ENCODE data around the gene RSPH10B2. TPM values are rescaled to one million over a fixed set of nuclear protein-coding genes. Genes with fewer than 3 reads are reported as not detected.

The RSPH10B2 gene
- total and polyA plus RNA-seq, 9 of the 15 experiments (the other 6 are each of a cell fraction or from before 2014, with no cell fraction given), result 0.04 to 0.11 (median 0.08) TPM; not detected in 5

GRCh38 chr7:6705959-6706665, 47.8 kb upstream of the RSPH10B2 start (continued):
- TF ChIP-seq ZNF699 (CRISPR knock-in tag; IDR thresholded peaks at IDR 0.05; ENCODE audit: insufficient replicate concordance) (no peak), TAL1 (IDR thresholded peaks at IDR 0.05) (peak; percentile 16; the same call in 1 of the 2 replicates), CGGBP1 (CRISPR knock-in tag; IDR thresholded peaks at IDR 0.05) (no peak), E2F4 (CRISPR knock-in tag; IDR thresholded peaks at IDR 0.05; ENCODE audit: low read depth) (0 out of 2 replicates have a peak, but pooled peaks have one; percentile 34), JUN (IDR thresholded peaks at IDR 0.05; ENCODE audit: borderline replicate concordance, low read depth, low read length) (no peak), JUN (CRISPR knock-in tag; IDR thresholded peaks at IDR 0.05; ENCODE audit: borderline replicate concordance) (no peak), ZFPM2 (CRISPR knock-in tag; IDR thresholded peaks at IDR 0.05) (no peak), ZNF695 (CRISPR knock-in tag; IDR thresholded peaks at IDR 0.05) (no peak), ASH1L (IDR thresholded peaks at IDR 0.05; ENCODE audit: borderline replicate concordance, low read depth, partially characterized antibody) (no peak), STAT5B (CRISPR knock-in tag; IDR thresholded peaks at IDR 0.05) (no peak), THRB (CRISPR knock-in tag; conservative IDR thresholded peaks at IDR 0.05) (no peak), E2F1 (CRISPR knock-in tag; IDR thresholded peaks at IDR 0.05) (no peak), BCL6 (CRISPR knock-in tag; IDR thresholded peaks at IDR 0.05) (no peak), NRF1 (conservative IDR thresholded peaks at IDR 0.05 in 1 of 2, IDR thresholded peaks at IDR 0.05 in 1 of 2) (no peak), ZNF764 (CRISPR knock-in tag; IDR thresholded peaks at IDR 0.05; ENCODE audit: low read depth) (no peak), CCNT2 (IDR thresholded peaks at IDR 0.05; ENCODE audit: borderline replicate concordance, extremely low read depth, insufficient read length, low read depth, low read length) (no peak), FIP1L1 (IDR thresholded peaks at IDR 0.05; ENCODE audit: low read depth, low read length, poor library complexity, severe bottlenecking) (no peak), SMARCE1 (IDR thresholded peaks at IDR 0.05) (no peak), KAT2B (IDR thresholded peaks at IDR 0.05; ENCODE audit: low read depth, low read length) (no peak), ZNF766 (CRISPR knock-in tag; conservative IDR thresholded peaks at IDR 0.05) (0 out of 2 replicates have a peak, but pooled peaks have one; percentile 53), MNT (conservative IDR thresholded peaks at IDR 0.05) (peak in 1 of 2 experiments; percentile 38; a peak in 1 of 4 replicates), ZNF707 (CRISPR knock-in tag; conservative IDR thresholded peaks at IDR 0.05) (no peak), SP2 (IDR thresholded peaks at IDR 0.05; ENCODE audit: extremely low read depth, low read depth, low read length, poor library complexity, severe bottlenecking) (no peak)
